Measurements from ENCODE around the gene GFOD2.
A peak's percentile ranks its signal among the peaks of the same experiment; 100 is the strongest.

Gene GFOD2

GRCh38 chr16:67647111-67647651 is 71.9 kb downstream of the GFOD2 start:
- Histone ChIP-seq H3K9ac (no peak overlapping the region), H3K79me2 (ENCODE audit: insufficient read depth, low read depth) (peaks cover 10% of the 10 kb centered on the region; the same call in 1 of the 2 replicates), H4K20me1 (ENCODE audit: insufficient read depth) (no peaks in the 10 kb centered on the region), H2AFZ (ENCODE audit: low read depth) (no peak overlapping the region), H3K27me3 (ENCODE audit: insufficient read depth, low read depth) (no peaks in the 10 kb centered on the region), H3K27ac (no peak overlapping the region), H3K4me3 (IDR thresholded peaks at IDR 0.05; ENCODE audit: insufficient read depth, low read depth, low read length) (no peak overlapping the region), H3K4me1 (ENCODE audit: low read depth, poor library complexity, severe bottlenecking) (peaks cover 12% of the 10 kb centered on the region), H3K36me3 (ENCODE audit: insufficient read depth) (no peaks in the 10 kb centered on the region; the same call in 1 of the 2 replicates), H3K4me2 (no peak overlapping the region)
- TF ChIP-seq CTCF (conservative IDR thresholded peaks at IDR 0.05; ENCODE audit: low read depth, low read length): no peak

GRCh38 chr16:67645397-67646121 is 73.6 kb downstream of the GFOD2 start:
- H3K27me3 ChIP-seq (ENCODE audit: insufficient read depth, low read depth): no peaks in the 10 kb centered on the region
- peak overlapping the region; percentile 52 for H3K4me2 ChIP-seq
- peaks cover 12% of the 10 kb centered on the region for H3K4me1 ChIP-seq (ENCODE audit: low read depth, poor library complexity, severe bottlenecking)
- H3K4me3 ChIP-seq (IDR thresholded peaks at IDR 0.05; ENCODE audit: insufficient read depth, low read depth, low read length): no peak overlapping the region
- no peaks in the 10 kb centered on the region; the same call in 1 of the 2 replicates for H3K36me3 ChIP-seq (ENCODE audit: insufficient read depth)
- peak overlapping the region; percentile 88 for H2AFZ ChIP-seq (ENCODE audit: low read depth)
- no peak for TF ChIP-seq CTCF (conservative IDR thresholded peaks at IDR 0.05; ENCODE audit: low read depth, low read length)
- no peaks in the 10 kb centered on the region for H4K20me1 ChIP-seq (ENCODE audit: insufficient read depth)
- peak overlapping the region; percentile 96 for H3K9ac ChIP-seq
- H3K79me2 ChIP-seq (ENCODE audit: insufficient read depth, low read depth): peaks cover 10% of the 10 kb centered on the region; the same call in 1 of the 2 replicates
- peak overlapping the region; percentile 87 for H3K27ac ChIP-seq

GRCh38 chr16:67644038-67644437 is 75.1 kb downstream of the GFOD2 start:
- Histone ChIP-seq H4K20me1 (ENCODE audit: insufficient read depth) (no peaks in the 10 kb centered on the region), H3K79me2 (ENCODE audit: insufficient read depth, low read depth) (peaks cover 10% of the 10 kb centered on the region; the same call in 1 of the 2 replicates), H3K9ac (peak overlapping the region; percentile 96; the same call in 1 of the 2 replicates), H3K4me1 (ENCODE audit: low read depth, poor library complexity, severe bottlenecking) (peaks cover 12% of the 10 kb centered on the region), H3K27me3 (ENCODE audit: insufficient read depth, low read depth) (no peaks in the 10 kb centered on the region), H3K4me2 (peak overlapping the region; percentile 49), H2AFZ (ENCODE audit: low read depth) (peak overlapping the region; percentile 88; the same call in 1 of the 2 replicates), H3K27ac (no peak overlapping the region), H3K36me3 (ENCODE audit: insufficient read depth) (no peaks in the 10 kb centered on the region; the same call in 1 of the 2 replicates), H3K4me3 (IDR thresholded peaks at IDR 0.05; ENCODE audit: insufficient read depth, low read depth, low read length) (no peak overlapping the region)
- TF ChIP-seq CTCF (conservative IDR thresholded peaks at IDR 0.05; ENCODE audit: low read depth, low read length): no peak

GRCh38 chr16:67641779-67642708 is 77.1 kb downstream of the GFOD2 start:
- Histone ChIP-seq H3K27ac (no peak overlapping the region), H2AFZ (ENCODE audit: low read depth) (no peak overlapping the region), H3K79me2 (ENCODE audit: insufficient read depth, low read depth) (peaks cover 10% of the 10 kb centered on the region; the same call in 1 of the 2 replicates), H3K4me1 (ENCODE audit: low read depth, poor library complexity, severe bottlenecking) (peaks cover 12% of the 10 kb centered on the region), H3K4me3 (IDR thresholded peaks at IDR 0.05; ENCODE audit: insufficient read depth, low read depth, low read length) (no peak overlapping the region), H4K20me1 (ENCODE audit: insufficient read depth) (no peaks in the 10 kb centered on the region), H3K27me3 (ENCODE audit: insufficient read depth, low read depth) (no peaks in the 10 kb centered on the region), H3K36me3 (ENCODE audit: insufficient read depth) (no peaks in the 10 kb centered on the region), H3K4me2 (no peak overlapping the region), H3K9ac (no peak overlapping the region)
- TF ChIP-seq CTCF (conservative IDR thresholded peaks at IDR 0.05; ENCODE audit: low read depth, low read length): no peak

All from KMS-11 (cell line).